Liver (tissue), 3 donors: Measurements from ENCODE around the gene CERKL.

Experiments
- ATF3 ChIP-seq: IDR thresholded peaks from 2 replicates; pipeline ENCODE4 v1.6.1; 2016; ENCODE audit warnings: antibody characterized with exemption
- CTCF ChIP-seq: fragments of 150-350 bp; IDR thresholded peaks from 2 replicates; pipeline ENCODE4 v1.5.1; 2017; ENCODE audit warnings: improper control_type of control experiment, low read depth, low read length; ENCODE audit not compliant: missing input control
- EGR1 ChIP-seq, 2 donors: IDR thresholded peaks; 2 replicates each; pipeline ENCODE4 v1.6.1; 2016 to 2018; ENCODE audit warnings: antibody characterized with exemption in 2 of 2, low read depth in 2 of 2
- FOXA1 ChIP-seq: IDR thresholded peaks from 2 replicates; pipeline ENCODE4 v1.6.1; 2016; ENCODE audit warnings: antibody characterized with exemption
- GABPA ChIP-seq, 2 donors: IDR thresholded peaks in 1 of 2; conservative IDR thresholded peaks in 1 of 2; 2 replicates each; pipeline ENCODE4 v1.6.1; 2016; ENCODE audit warnings: antibody characterized with exemption in 2 of 2, mild to moderate bottlenecking in 1 of 2, moderate library complexity in 1 of 2
- HNF4A ChIP-seq, 2 donors: conservative IDR thresholded peaks; 2 replicates each; pipeline ENCODE4 v1.6.1; 2016; ENCODE audit warnings: antibody characterized with exemption in 2 of 2, mild to moderate bottlenecking in 2 of 2
- HNF4G ChIP-seq: IDR thresholded peaks from 2 replicates; pipeline ENCODE4 v1.6.1; 2016; ENCODE audit warnings: antibody characterized with exemption
- JUND ChIP-seq, 2 donors: IDR thresholded peaks; 2 replicates each; pipeline ENCODE4 v1.6.1; 2016; ENCODE audit warnings: antibody characterized with exemption in 2 of 2
- MAX ChIP-seq: IDR thresholded peaks from 2 replicates; pipeline ENCODE4 v1.6.1; 2016; ENCODE audit warnings: antibody characterized with exemption
- RAD21 ChIP-seq, 2 donors: IDR thresholded peaks; 2 replicates each; pipeline ENCODE4 v1.6.1; 2016; ENCODE audit warnings: antibody characterized with exemption in 2 of 2, mild to moderate bottlenecking in 2 of 2
- REST ChIP-seq: IDR thresholded peaks from 2 replicates; pipeline ENCODE4 v1.6.1; 2016; ENCODE audit warnings: antibody characterized with exemption, mild to moderate bottlenecking
- SP1 ChIP-seq: IDR thresholded peaks from 2 replicates; pipeline ENCODE4 v1.6.1; 2018; ENCODE audit warnings: antibody characterized with exemption, mild to moderate bottlenecking
- TAF1 ChIP-seq: conservative IDR thresholded peaks from 2 replicates; pipeline ENCODE4 v1.6.1; 2016; ENCODE audit warnings: antibody characterized with exemption, mild to moderate bottlenecking
- YY1 ChIP-seq: IDR thresholded peaks from 2 replicates; pipeline ENCODE4 v1.6.1; 2016; ENCODE audit warnings: antibody characterized with exemption, mild to moderate bottlenecking
- donor health status: healthy.
- donor health status: healthy.

GRCh38 chr2:181596556-181596955, 60.3 kb downstream of the CERKL start:
- TF ChIP-seq MAX (no peak), REST (no peak), JUND (IDR thresholded peaks at IDR 0.05) (no peak), YY1 (no peak), SP1 (no peak), CTCF (no peak), RAD21 (IDR thresholded peaks at IDR 0.05) (no peak), EGR1 (IDR thresholded peaks at IDR 0.05; ENCODE audit: low read depth in 2 of 2) (no peak), ATF3 (no peak), GABPA (IDR thresholded peaks at IDR 0.05 in 1 of 2, conservative IDR thresholded peaks at IDR 0.05 in 1 of 2) (no peak), TAF1 (no peak), HNF4G (no peak), FOXA1 (no peak), HNF4A (conservative IDR thresholded peaks at IDR 0.05) (no peak)
